ENCODE results near the gene SLC15A1.

SLC15A1 gene

DNA sequence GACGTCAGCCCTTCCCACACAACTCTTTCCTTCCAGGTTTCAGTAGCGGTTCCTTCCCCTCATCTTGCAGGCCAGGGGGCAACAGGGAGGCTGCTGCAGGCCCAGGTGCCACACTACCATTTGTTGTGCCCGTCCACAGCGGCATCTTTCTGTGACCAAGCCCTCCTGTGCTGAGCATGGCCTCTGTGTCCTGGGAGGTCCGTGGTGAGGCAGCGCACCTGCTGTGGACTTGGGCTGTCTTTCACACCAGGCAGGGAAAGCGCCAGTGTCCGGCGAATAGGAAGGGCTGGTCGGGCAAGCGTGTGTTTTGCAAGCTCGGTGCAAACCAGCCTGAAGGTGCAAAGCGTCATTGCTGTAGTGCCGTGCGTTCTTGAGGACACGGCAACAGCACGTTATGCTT is 21.4 kb downstream of the SLC15A1 start:
- TF ChIP-seq, protein P1, sequence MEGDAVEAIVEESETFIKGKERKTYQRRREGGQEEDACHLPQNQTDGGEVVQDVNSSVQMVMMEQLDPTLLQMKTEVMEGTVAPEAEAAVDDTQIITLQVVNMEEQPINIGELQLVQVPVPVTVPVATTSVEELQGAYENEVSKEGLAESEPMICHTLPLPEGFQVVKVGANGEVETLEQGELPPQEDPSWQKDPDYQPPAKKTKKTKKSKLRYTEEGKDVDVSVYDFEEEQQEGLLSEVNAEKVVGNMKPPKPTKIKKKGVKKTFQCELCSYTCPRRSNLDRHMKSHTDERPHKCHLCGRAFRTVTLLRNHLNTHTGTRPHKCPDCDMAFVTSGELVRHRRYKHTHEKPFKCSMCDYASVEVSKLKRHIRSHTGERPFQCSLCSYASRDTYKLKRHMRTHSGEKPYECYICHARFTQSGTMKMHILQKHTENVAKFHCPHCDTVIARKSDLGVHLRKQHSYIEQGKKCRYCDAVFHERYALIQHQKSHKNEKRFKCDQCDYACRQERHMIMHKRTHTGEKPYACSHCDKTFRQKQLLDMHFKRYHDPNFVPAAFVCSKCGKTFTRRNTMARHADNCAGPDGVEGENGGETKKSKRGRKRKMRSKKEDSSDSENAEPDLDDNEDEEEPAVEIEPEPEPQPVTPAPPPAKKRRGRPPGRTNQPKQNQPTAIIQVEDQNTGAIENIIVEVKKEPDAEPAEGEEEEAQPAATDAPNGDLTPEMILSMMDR (IDR thresholded peaks at IDR 0.05; ENCODE audit: low read length, missing control alignments), result no peak
- no peak for DNase-seq (ENCODE audit: low read depth)
- H3K4me3 ChIP-seq (replicated peaks; ENCODE audit: low read depth, low read length), result no peak overlapping the region

DNA sequence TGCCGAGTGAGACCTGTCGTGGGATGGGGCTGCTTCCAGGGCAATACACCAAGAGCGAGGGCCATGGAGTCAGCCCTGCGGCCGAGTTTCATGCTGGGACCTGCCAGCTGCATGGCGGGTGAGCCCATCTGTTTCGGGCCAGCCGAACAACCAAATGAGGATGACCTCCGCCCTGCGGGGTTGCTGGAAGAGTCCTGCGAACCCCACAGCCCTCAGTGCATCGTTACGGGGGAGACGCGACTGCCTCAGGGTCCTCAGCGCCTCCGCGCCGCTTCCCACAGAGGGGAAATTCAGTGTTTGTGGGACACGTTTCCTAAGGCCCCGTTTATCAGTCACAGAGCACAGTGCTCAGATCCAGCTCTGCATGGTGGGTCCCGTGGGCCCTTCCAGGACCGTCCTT is 22.0 kb downstream of the SLC15A1 start:
- H3K4me3 ChIP-seq (replicated peaks; ENCODE audit: low read depth, low read length), result no peak overlapping the region
- DNase-seq (ENCODE audit: low read depth), result no peak
- TF ChIP-seq, protein P1 (IDR thresholded peaks at IDR 0.05; ENCODE audit: low read length, missing control alignments), result no peak

DNA sequence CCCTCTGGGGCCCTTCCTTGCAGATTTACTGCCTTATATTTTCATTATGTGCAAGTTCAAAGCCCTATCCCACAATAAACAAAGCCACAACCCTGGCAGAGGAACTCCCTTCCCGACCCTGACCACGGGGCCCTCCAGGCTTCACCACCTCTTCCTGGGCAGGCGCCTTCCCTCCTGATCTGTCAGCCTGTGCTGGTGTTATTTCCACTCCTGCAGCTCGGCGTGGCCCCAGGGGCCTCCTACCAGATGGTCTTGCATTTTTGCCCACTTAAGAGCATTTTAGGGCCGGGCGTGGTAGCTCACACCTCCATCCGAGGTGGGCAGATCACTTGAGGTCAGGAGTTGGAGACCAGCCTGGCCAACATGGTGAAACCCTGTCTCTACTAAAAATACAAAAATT is 22.8 kb downstream of the SLC15A1 start:
- TF ChIP-seq, protein P1 (IDR thresholded peaks at IDR 0.05; ENCODE audit: low read length, missing control alignments), result no peak
- H3K4me3 ChIP-seq (replicated peaks; ENCODE audit: low read depth, low read length), result no peak overlapping the region
- no peak for DNase-seq (ENCODE audit: low read depth)

DNA sequence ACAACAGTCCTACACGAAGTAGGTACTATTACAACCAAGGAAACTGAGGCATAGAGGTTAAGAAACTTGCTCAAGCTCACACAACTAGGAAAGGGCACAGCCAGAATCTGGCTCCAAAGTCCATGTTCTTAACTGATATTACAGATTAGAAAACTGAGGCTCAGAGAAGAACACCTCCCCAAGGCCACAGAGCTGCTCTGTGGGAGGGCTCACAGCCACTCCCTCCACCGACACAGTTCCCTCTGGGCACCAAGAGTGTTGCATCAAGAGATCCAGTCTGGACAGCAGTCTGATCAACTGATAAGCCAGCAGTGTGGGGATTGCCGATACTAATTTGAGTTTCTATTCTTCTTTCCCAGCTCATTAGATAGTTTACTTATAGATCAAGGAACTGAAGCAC is 29.5 kb downstream of the SLC15A1 start:
- TF ChIP-seq, protein P1 (IDR thresholded peaks at IDR 0.05; ENCODE audit: low read length, missing control alignments), result no peak
- DNase-seq (ENCODE audit: low read depth), result no peak
- no peak overlapping the region for H3K4me3 ChIP-seq (replicated peaks; ENCODE audit: low read depth, low read length)

DNA sequence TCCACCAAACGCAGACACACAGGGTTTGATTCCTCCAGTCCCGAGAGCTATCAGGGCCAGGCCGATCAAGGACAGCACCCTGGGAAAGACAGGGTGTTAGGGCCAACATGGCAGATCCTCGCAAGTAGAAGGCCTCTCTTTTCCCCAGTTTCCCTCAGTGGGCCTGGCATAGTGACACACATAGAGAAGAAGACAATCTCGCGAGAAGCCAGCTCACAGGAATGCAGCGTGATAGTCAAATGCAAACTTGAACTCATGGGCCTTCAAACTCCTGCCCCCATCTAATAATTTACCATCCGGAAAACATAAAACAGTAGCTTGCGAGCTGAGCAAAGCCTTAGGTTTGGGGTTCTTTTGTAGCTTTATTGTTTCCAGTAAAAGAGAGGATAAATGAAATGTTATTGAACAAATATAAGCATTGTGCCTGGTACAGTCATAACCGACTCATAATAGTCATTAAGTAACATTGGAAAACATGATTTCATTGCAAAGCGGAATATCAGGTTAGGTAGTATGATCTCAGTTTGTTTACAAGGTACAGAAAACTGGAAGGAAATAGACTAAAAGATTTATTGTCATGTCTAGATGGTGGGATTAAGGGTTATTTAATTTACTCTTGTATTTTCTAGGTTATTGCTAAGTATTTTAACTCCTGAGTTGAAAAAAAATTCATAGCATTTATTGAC is 30.5 kb downstream of the SLC15A1 start:
- no peak for DNase-seq (ENCODE audit: low read depth)
- H3K4me3 ChIP-seq (replicated peaks; ENCODE audit: low read depth, low read length), result no peak overlapping the region
- TF ChIP-seq, protein P1 (IDR thresholded peaks at IDR 0.05; ENCODE audit: low read length, missing control alignments), result no peak

DNA sequence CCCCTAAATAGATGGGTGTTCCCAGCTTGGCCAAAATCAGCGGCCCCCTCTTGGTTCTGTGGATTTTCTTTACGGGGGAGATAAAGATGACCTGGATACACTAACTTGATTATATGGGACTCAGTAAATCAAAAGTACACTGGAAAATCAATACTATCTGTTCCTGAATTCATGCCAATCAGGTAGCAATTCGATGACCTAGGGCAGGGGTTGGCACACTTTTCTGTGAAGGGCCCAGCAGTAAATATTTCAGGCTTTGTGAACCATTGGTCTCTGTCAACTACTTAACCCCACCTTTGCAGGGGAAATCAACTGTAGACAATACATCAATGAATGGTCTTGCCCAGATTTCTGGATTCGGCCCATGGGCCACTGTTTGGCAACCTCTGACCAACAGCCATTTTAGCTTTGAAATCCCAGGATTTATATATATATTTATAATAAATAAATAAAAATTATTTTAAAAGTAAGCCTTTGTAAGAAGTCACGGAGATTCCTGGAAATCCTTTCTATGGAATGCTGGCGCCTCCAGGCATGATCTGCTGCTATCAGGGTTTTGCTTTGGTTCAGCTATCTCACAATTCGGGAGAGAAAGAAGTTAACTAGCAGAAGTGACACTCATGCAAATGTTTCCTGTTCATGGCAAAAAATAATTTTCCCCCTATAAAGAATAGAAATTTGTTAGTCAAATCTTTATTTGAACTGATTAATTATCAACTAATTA is 32.8 kb downstream of the SLC15A1 start:
- H3K4me3 ChIP-seq (replicated peaks; ENCODE audit: low read depth, low read length), result no peak overlapping the region
- DNase-seq (ENCODE audit: low read depth), result no peak
- TF ChIP-seq, protein P1 (IDR thresholded peaks at IDR 0.05; ENCODE audit: low read length, missing control alignments), result no peak

All from fibroblast of pulmonary artery (primary cell).